Fibroblast of lung (primary cell): ENCODE data around the gene LUZP4. TPM values are rescaled to one million over a fixed set of nuclear protein-coding genes. Genes with fewer than 3 reads are reported as not detected.

Source experiments
- DNase-seq, 2 donors: peaks; one replicate each; pipeline versions ENCODE4 v3.0.0 to v3.0.0-alpha.2; 2010; ENCODE audit warnings: low read depth in 2 of 2
- H2AFZ ChIP-seq: 2 replicates; pipeline ENCODE4 v1.5.1; 2012; ENCODE audit warnings: low read length, control low read depth, inconsistent platforms
- H3K27ac ChIP-seq: 2 replicates; pipeline ENCODE4 v1.5.1; 2011; ENCODE audit warnings: low read length, control low read depth; ENCODE audit not compliant: insufficient read depth
- H3K27me3 ChIP-seq: 2 replicates; pipeline ENCODE4 v1.5.1; 2011; ENCODE audit warnings: mild to moderate bottlenecking, low read length; ENCODE audit not compliant: control insufficient read depth, insufficient read depth
- H3K36me3 ChIP-seq: 2 replicates; pipeline ENCODE4 v1.5.1; 2011; ENCODE audit warnings: low read length; ENCODE audit not compliant: control insufficient read depth, insufficient read depth
- H3K4me1 ChIP-seq: 2 replicates; pipeline ENCODE4 v1.5.1; 2011; ENCODE audit warnings: low read length; ENCODE audit not compliant: control insufficient read depth, insufficient read depth; ENCODE audit errors: extremely low read depth
- H3K4me2 ChIP-seq: 2 replicates; pipeline ENCODE4 v1.5.1; 2011; ENCODE audit warnings: low read length, control low read depth; ENCODE audit not compliant: insufficient read depth; ENCODE audit errors: extremely low read depth
- H3K4me3 ChIP-seq, 4 experiments: fragments of 200-600 bp in 1 of 4; sonication (generic) in 1 of 4; replicated peaks in 1 of 4; 2 replicates each; pipeline ENCODE4 v1.5.1; 2011 to 2016; ENCODE audit warnings: low read length in 4 of 4, low read depth in 3 of 4, mild to moderate bottlenecking in 3 of 4, control low read depth in 2 of 4, inconsistent platforms in 1 of 4, mixed read lengths in 1 of 4; ENCODE audit not compliant: insufficient read depth in 1 of 4; ENCODE audit errors: control extremely low read depth in 1 of 4
- H3K79me2 ChIP-seq: 2 replicates; pipeline ENCODE4 v1.5.1; 2012; ENCODE audit warnings: mild to moderate bottlenecking, low read length, inconsistent platforms; ENCODE audit not compliant: control insufficient read depth, insufficient read depth
- H3K9ac ChIP-seq: 2 replicates; pipeline ENCODE4 v1.5.1; 2011; ENCODE audit warnings: mild to moderate bottlenecking, low read length, control low read depth; ENCODE audit not compliant: insufficient read depth
- H3K9me3 ChIP-seq: 2 replicates; pipeline ENCODE4 v1.5.1; 2012; ENCODE audit warnings: low read depth, low read length; ENCODE audit not compliant: control insufficient read depth, insufficient read depth
- H4K20me1 ChIP-seq: 2 replicates; pipeline ENCODE4 v1.5.1; 2011; ENCODE audit warnings: low read length; ENCODE audit not compliant: control insufficient read depth, insufficient read depth; ENCODE audit errors: extremely low read depth
- CTCF ChIP-seq, 2 donors: IDR thresholded peaks in 1 of 2; conservative IDR thresholded peaks in 1 of 2; 1 replicate in 1 of 2; 2 replicates in 1 of 2; pipeline ENCODE4 v1.5.1; 2011 to 2012; ENCODE audit warnings: low read length in 2 of 2, control low read depth in 1 of 2, inconsistent platforms in 1 of 2, low read depth in 1 of 2, mild to moderate bottlenecking in 1 of 2
- EZH2 ChIP-seq: IDR thresholded peaks from 2 replicates; pipeline ENCODE4 v1.5.1; 2012; ENCODE audit warnings: low read length, control low read depth, mild to moderate bottlenecking; ENCODE audit errors: missing control alignments
- polyA plus RNA-seq, 2 donors: library from polyadenylated mRNA; depleted of rRNA in 1 of 2; stranded (reverse) in 1 of 2; unstranded in 1 of 2; fragments of >200 nt; gene quantifications; 2 replicates each; pipeline ENCODE4 v1.2.1, GENCODE V29; 2011 to 2012; ENCODE audit warnings: missing spikeins in 1 of 2
- total RNA-seq: library from RNA; depleted of rRNA; stranded (reverse); fragments of >200 nt; gene quantifications from 2 replicates; pipeline ENCODE4 v1.2.1, GENCODE V29; 2014

The LUZP4 gene
- total and polyA plus RNA-seq, 2 donors (not counting 1 experiment from before 2014, with no cell fraction given), result not detected

GRCh38 chrX:115330498-115331168 is 41.1 kb downstream of the LUZP4 start:
- H2AFZ ChIP-seq, result no peak overlapping the region
- peak; percentile 60 to 77 for DNase-seq

GRCh38 chrX:115332832-115333231 is 43.3 kb downstream of the LUZP4 start:
- Histone ChIP-seq H3K36me3 (no peaks in the 10 kb centered on the region), H3K4me1 (no peaks in the 10 kb centered on the region), H3K4me2 (no peak overlapping the region), H3K27me3 (no peaks in the 10 kb centered on the region), H3K4me3 (no peak overlapping the region), H3K9ac (no peak overlapping the region), H3K79me2 (no peaks in the 10 kb centered on the region), H3K27ac (no peak overlapping the region), H2AFZ (no peak overlapping the region), H3K9me3 (no peaks in the 10 kb centered on the region), H4K20me1 (no peaks in the 10 kb centered on the region)
- peak in 1 of 2 donors; percentile 40 for DNase-seq
- TF ChIP-seq EZH2 (no peak), CTCF (conservative IDR thresholded peaks at IDR 0.05 in 1 of 2, IDR thresholded peaks at IDR 0.05 in 1 of 2; ENCODE audit: low read depth in 1 of 2, low read length in 2 of 2) (no peak)

More at GRCh38 chrX:115330498-115331168, 41.1 kb downstream of the LUZP4 start:
- Histone ChIP-seq H3K4me2 (peak overlapping the region; percentile 51), H3K4me3 (no peak overlapping the region), H3K79me2 (no peaks in the 10 kb centered on the region), H3K27me3 (no peaks in the 10 kb centered on the region), H3K36me3 (no peaks in the 10 kb centered on the region), H3K9me3 (no peaks in the 10 kb centered on the region), H3K9ac (no peak overlapping the region), H4K20me1 (no peaks in the 10 kb centered on the region), H3K27ac (no peak overlapping the region), H3K4me1 (no peaks in the 10 kb centered on the region)
- TF ChIP-seq EZH2 (no peak), CTCF (conservative IDR thresholded peaks at IDR 0.05 in 1 of 2, IDR thresholded peaks at IDR 0.05 in 1 of 2; ENCODE audit: low read depth in 1 of 2, low read length in 2 of 2) (peak; percentile 65 to 67)

- H3K4me2 ChIP-seq, result no peak overlapping the region
- no peak overlapping the region for H3K9ac ChIP-seq
- TF ChIP-seq CTCF (conservative IDR thresholded peaks at IDR 0.05 in 1 of 2, IDR thresholded peaks at IDR 0.05 in 1 of 2; ENCODE audit: low read depth in 1 of 2, low read length in 2 of 2) (no peak), EZH2 (no peak)
- H2AFZ ChIP-seq, result no peak overlapping the region
- no peaks in the 10 kb centered on the region for H3K9me3 ChIP-seq
- H3K4me3 ChIP-seq, result no peak overlapping the region
- H4K20me1 ChIP-seq, result no peaks in the 10 kb centered on the region
- no peak overlapping the region for H3K27ac ChIP-seq
- H3K36me3 ChIP-seq, result no peaks in the 10 kb centered on the region
- peak; percentile 26 to 44 for DNase-seq
- no peaks in the 10 kb centered on the region for H3K27me3 ChIP-seq
- no peaks in the 10 kb centered on the region for H3K4me1 ChIP-seq
- no peaks in the 10 kb centered on the region for H3K79me2 ChIP-seq
Observed at GRCh38 chrX:115333446-115333845, 43.9 kb downstream of the LUZP4 start.
